ENCODE data around the gene ART5. TPM values are rescaled to one million over a fixed set of nuclear protein-coding genes. Genes with fewer than 3 reads are reported as not detected.

Gene ART5
- total and polyA plus RNA-seq, 9 of the 15 experiments (the other 6 are each of a cell fraction or from before 2014, with no cell fraction given): 0.08 to 0.59 (median 0.33) TPM

DNA sequence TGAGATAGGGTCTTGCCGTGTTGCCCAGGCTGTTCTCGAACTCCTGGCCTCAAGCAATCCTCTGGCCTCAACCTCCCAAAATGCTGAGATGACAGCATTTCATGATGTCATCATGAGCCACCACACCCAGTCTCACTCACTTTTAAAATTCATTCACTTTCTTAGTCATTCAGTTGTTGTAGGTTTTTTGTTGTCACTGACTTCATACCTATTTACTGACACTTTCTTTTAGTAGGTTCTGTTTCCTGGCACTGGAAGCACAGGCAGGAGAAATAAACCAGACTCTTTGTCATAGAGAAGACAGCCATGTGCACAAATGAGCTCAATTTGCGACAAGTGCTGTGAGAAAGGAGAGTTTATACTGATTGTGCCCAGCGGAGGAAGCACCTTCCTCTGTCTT lies 10.5 kb downstream of the ART5 start (continued):
- TF ChIP-seq, protein P1, sequence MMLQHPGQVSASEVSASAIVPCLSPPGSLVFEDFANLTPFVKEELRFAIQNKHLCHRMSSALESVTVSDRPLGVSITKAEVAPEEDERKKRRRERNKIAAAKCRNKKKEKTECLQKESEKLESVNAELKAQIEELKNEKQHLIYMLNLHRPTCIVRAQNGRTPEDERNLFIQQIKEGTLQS (IDR thresholded peaks at IDR 0.05): peak; percentile 79
- TF ChIP-seq, protein P1 (CRISPR knock-in tag; conservative IDR thresholded peaks at IDR 0.05): no peak
- TF ChIP-seq RBBP5 (IDR thresholded peaks at IDR 0.05; ENCODE audit: borderline replicate concordance, insufficient read depth, low read length, poor library complexity, severe bottlenecking) (no peak), PATZ1 (CRISPR knock-in tag; IDR thresholded peaks at IDR 0.05; ENCODE audit: borderline replicate concordance) (no peak), L3MBTL2 (IDR thresholded peaks at IDR 0.05) (no peak), ZBTB1 (CRISPR knock-in tag; IDR thresholded peaks at IDR 0.05; ENCODE audit: borderline replicate concordance, low read depth) (no peak), ZNF318 (IDR thresholded peaks at IDR 0.05; ENCODE audit: borderline replicate concordance in 1 of 2, low read depth in 1 of 2) (no peak), FOXM1 (IDR thresholded peaks at IDR 0.05; ENCODE audit: low read depth) (no peak), FOXM1 (CRISPR knock-in tag; IDR thresholded peaks at IDR 0.05; ENCODE audit: low read depth) (no peak)
